H1 (cell line): ENCODE data around the gene ADGRG2.

Experiments
- CTCF ChIP-seq, 3 experiments: IDR thresholded peaks; 1 replicate in 2 of 3; 2 replicates in 1 of 3; pipeline versions ENCODE4 v1.5.1 to v1.6.1; 2011; ENCODE audit warnings: low read length in 3 of 3, mild to moderate bottlenecking in 3 of 3, inconsistent platforms in 2 of 3, low read depth in 1 of 3, moderate library complexity in 1 of 3; ENCODE audit not compliant: insufficient read depth in 1 of 3; ENCODE audit errors: control extremely low read depth in 1 of 3
- EP300 ChIP-seq, 2 experiments: IDR thresholded peaks; 1 replicate in 1 of 2; 2 replicates in 1 of 2; pipeline ENCODE4 v1.6.1; 2011 to 2012; ENCODE audit warnings: low read depth in 2 of 2, low read length in 2 of 2, mild to moderate bottlenecking in 2 of 2, borderline replicate concordance in 1 of 2, inconsistent platforms in 1 of 2, moderate library complexity in 1 of 2
- FOSL1 ChIP-seq: IDR thresholded peaks from 2 replicates; pipeline ENCODE4 v1.6.1; 2011; ENCODE audit warnings: mild to moderate bottlenecking, low read depth, low read length, moderate library complexity; ENCODE audit not compliant: insufficient read depth
- POLR2AphosphoS5 ChIP-seq: IDR thresholded peaks from 2 replicates; pipeline ENCODE4 v1.6.1; 2011; ENCODE audit warnings: low read depth, low read length
- POU5F1 ChIP-seq: IDR thresholded peaks from 2 replicates; pipeline ENCODE4 v1.6.1; 2011; ENCODE audit warnings: low read depth, mild to moderate bottlenecking, low read length, moderate library complexity
- RNF2 ChIP-seq: fragments of 200-900, 300-1000 bp; sonication (generic); IDR thresholded peaks from 2 replicates; pipeline ENCODE4 v1.7.1; 2016; ENCODE audit warnings: borderline replicate concordance, low read depth, mild to moderate bottlenecking, antibody characterized with exemption, low read length; ENCODE audit not compliant: poor library complexity, severe bottlenecking; ENCODE audit errors: missing control alignments
- SP1 ChIP-seq: IDR thresholded peaks from 2 replicates; pipeline ENCODE4 v1.6.1; 2011; ENCODE audit warnings: low read depth, low read length
- TAF1 ChIP-seq: IDR thresholded peaks from 2 replicates; pipeline ENCODE4 v1.6.1; 2011; ENCODE audit warnings: mild to moderate bottlenecking, low read depth, low read length

- TF ChIP-seq POU5F1 (peak; percentile 95; the same call in 1 of the 2 replicates), CTCF (IDR thresholded peaks at IDR 0.05; ENCODE audit: control extremely low read depth in 1 of 3, insufficient read depth in 1 of 3, low read depth in 1 of 3, low read length in 3 of 3) (no peak), RNF2 (no peak), SP1 (peak; percentile 47; the same call in 1 of the 2 replicates), TAF1 (no peak), FOSL1 (no peak), POLR2AphosphoS5 (no peak), EP300 (IDR thresholded peaks at IDR 0.05; ENCODE audit: borderline replicate concordance in 1 of 2, low read depth in 2 of 2, low read length in 2 of 2) (peak in 1 of 2 experiments; percentile 69; a peak in 1 of 3 replicates)
Observed at GRCh38 chrX:19107035-19107434, 15.2 kb downstream of the ADGRG2 start.
